Adrenal gland (tissue), 12 donors: ENCODE measurements around the gene MAP7. TPM values are rescaled to one million over a fixed set of nuclear protein-coding genes. Genes with fewer than 3 reads are reported as not detected.

ENCODE experiments used
- DNase-seq, 7 donors: peaks; one replicate each; pipeline ENCODE4 v3.0.0-alpha.2; 2019 to 2020
- H3K27ac ChIP-seq, 5 donors: fragments of 200-600 bp; sonication (generic) in 4 of 5; 1 replicate in 3 of 5; 2 replicates in 2 of 5; pipeline versions ENCODE4 v1.5.1 to v1.8.0; 2016 to 2020; ENCODE audit warnings: mild to moderate bottlenecking in 1 of 5
- H3K27me3 ChIP-seq: fragments of 200-600 bp; 2 replicates; pipeline ENCODE4 v1.8.0; 2021
- H3K36me3 ChIP-seq, 2 donors: fragments of 200-600 bp; replicated peaks in 1 of 2; 1 replicate in 1 of 2; 2 replicates in 1 of 2; pipeline versions ENCODE4 v1.5.1 to v1.8.0; 2018 to 2022
- H3K4me1 ChIP-seq, 2 donors: fragments of 200-600 bp; replicated peaks in 1 of 2; 1 replicate in 1 of 2; 2 replicates in 1 of 2; pipeline versions ENCODE4 v1.5.1 to v1.8.0; 2018 to 2021
- H3K4me3 ChIP-seq, 4 donors: fragments of 200-600 bp; sonication (generic) in 3 of 4; one replicate each; pipeline ENCODE4 v1.5.1; 2016 to 2018
- H3K9me3 ChIP-seq, 3 donors: fragments of 200-600 bp; sonication (generic) in 1 of 3; replicated peaks in 1 of 3; 1 replicate in 2 of 3; 2 replicates in 1 of 3; pipeline versions ENCODE4 v1.5.1 to v1.8.0; 2016 to 2021
- CTCF ChIP-seq, 6 experiments: fragments of 450-650 bp in 4 of 6; fragments of 200-600 bp in 2 of 6; sonication (generic) in 1 of 6; IDR thresholded peaks; 1 replicate in 5 of 6; 2 replicates in 1 of 6; pipeline versions ENCODE4 v1.5.1 to v1.8.0; 2016 to 2021; ENCODE audit warnings: antibody characterized with exemption in 6 of 6, mild to moderate bottlenecking in 2 of 6, moderate library complexity in 1 of 6
- POLR2A ChIP-seq, 2 donors: fragments of 450-650 bp; IDR thresholded peaks; one replicate each; pipeline ENCODE4 v1.6.1; 2017; ENCODE audit warnings: antibody characterized with exemption in 2 of 2, mild to moderate bottlenecking in 2 of 2, moderate library complexity in 1 of 2
- WGBS, 4 donors: extraction: QIAGEN DNeasy Blood & Tissue Kit in 2 of 4; methylation state at CpG; one replicate each; pipeline versions ENCODE4 v1.1.5 to v1.1.7; 2013 to 2017; 5-methylcytosine and 5-hydroxymethylcytosine counted together
- intact Hi-C, 2 donors: fragments of 100-400 bp; cut with DNase I; formaldehyde crosslinking; loops; one replicate each; pipeline versions ENCODE4 v1.14.1 to v1.15.0; 2022 to 2023
- polyA plus RNA-seq, 3 donors: library from polyadenylated mRNA; stranded (reverse); fragments of 200-250 nt in 2 of 3; fragments of 350-450 nt in 1 of 3; fragmentation: Illumina TruSeq in 1 of 3; extraction: RNeasy Lipid Tissue Mini Kit (QIAGEN cat#74804) in 1 of 3; gene quantifications; one replicate each; pipeline ENCODE4 v1.2.3, GENCODE V29; 2013 to 2014
- total RNA-seq, 9 donors: library from RNA; depleted of rRNA in 4 of 9; stranded (reverse); fragments of >200 nt in 4 of 9; fragments of 120-200 nt in 1 of 9; fragmentation: NEBNext Ultra II Directional in 1 of 9; extraction: Animal tissue kit (Norgen Biotek cat#: 25700) in 1 of 9; gene quantifications; one replicate each; pipeline versions ENCODE4 v1.1.0 to v1.2.4, GENCODE V29; 2013 to 2023
- donor health status: healthy with polysubstance abuse.
- donor health status: Bipolar disorder and iron deficiency.
- donor health status: DM: yes; HTN: yes; CAD: no.
- donor health status: DM: no; HTN: no; CAD: no.
- donor health status: DM: no; HTN: no; CAD: no.
- donor health status: DM: yes; HTN: yes; CAD: no.

The MAP7 gene
- total and polyA plus RNA-seq, 12 donors = 4.7 to 31.6 (median 11.3) TPM

GRCh38 chr6:136502786-136503185, 47.4 kb downstream of the MAP7 start:
- no peak for DNase-seq
- intact Hi-C loops = no loop called here
- H3K27me3 ChIP-seq = no peaks in the 10 kb centered on the region
- H3K27ac ChIP-seq = no peak overlapping the region
- no peak for TF ChIP-seq CTCF (IDR thresholded peaks at IDR 0.05)
- TF ChIP-seq POLR2A (IDR thresholded peaks at IDR 0.05) = no peak
- H3K9me3 ChIP-seq = no peaks in the 10 kb centered on the region
- H3K36me3 ChIP-seq = no peaks in the 10 kb centered on the region
- no peak overlapping the region for H3K4me3 ChIP-seq
- H3K4me1 ChIP-seq = peaks cover 0 to 6% of the 10 kb centered on the region in 2 donors

- Histone ChIP-seq H3K4me3 (no peak overlapping the region), H3K36me3 (no peaks in the 10 kb centered on the region), H3K27ac (no peak overlapping the region), H3K9me3 (no peaks in the 10 kb centered on the region), H3K4me1 (peaks cover 0 to 6% of the 10 kb centered on the region in 2 donors), H3K27me3 (no peaks in the 10 kb centered on the region)
- intact Hi-C loops = no loop called here
- WGBS, 4 donors = 68 to 91% (median 81%) methylated on average over 2 of the region's 2 CpGs
- no peak for DNase-seq
- no peak for TF ChIP-seq POLR2A (IDR thresholded peaks at IDR 0.05)
- no peak for TF ChIP-seq CTCF (IDR thresholded peaks at IDR 0.05)
These were observed 48.7 kb downstream of the MAP7 start for GRCh38 chr6:136501514-136501913.

DNA sequence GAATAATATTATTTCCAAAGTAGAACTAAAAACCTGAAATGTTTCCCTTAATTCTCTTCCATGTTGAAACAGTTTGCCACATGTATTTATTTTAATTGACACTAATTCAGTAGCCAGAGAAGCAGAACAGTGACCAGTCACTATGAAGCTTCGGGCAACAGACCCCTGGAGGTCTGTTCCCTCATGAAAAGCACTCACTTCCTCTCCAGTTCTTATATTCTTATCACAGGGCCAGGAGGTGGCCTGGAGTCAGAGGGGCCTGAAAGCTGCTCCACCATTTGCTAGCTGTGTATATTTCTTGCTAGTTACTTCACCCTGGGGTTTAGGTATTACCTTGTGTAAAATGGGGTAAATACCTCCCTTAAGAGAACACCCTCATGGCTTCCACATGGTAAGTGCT, 49.1 kb downstream of the MAP7 start:
- H3K27ac ChIP-seq = no peak overlapping the region
- DNase-seq = no peak
- H3K4me3 ChIP-seq = no peak overlapping the region
- H3K9me3 ChIP-seq = no peaks in the 10 kb centered on the region
- H3K4me1 ChIP-seq = peaks cover 0 to 6% of the 10 kb centered on the region in 2 donors
- TF ChIP-seq CTCF (IDR thresholded peaks at IDR 0.05) (no peak), POLR2A (IDR thresholded peaks at IDR 0.05) (no peak)
- no peaks in the 10 kb centered on the region for H3K27me3 ChIP-seq
- no peaks in the 10 kb centered on the region for H3K36me3 ChIP-seq
- WGBS, 4 donors = 59 to 87% (median 77%) methylated on average over 1 of the region's 1 CpG
- intact Hi-C loops = no loop called here

GRCh38 chr6:136500414-136500813, 49.8 kb downstream of the MAP7 start:
- Histone ChIP-seq H3K9me3 (no peaks in the 10 kb centered on the region), H3K4me3 (no peak overlapping the region), H3K4me1 (peaks cover 0 to 6% of the 10 kb centered on the region in 2 donors), H3K27ac (no peak overlapping the region), H3K36me3 (no peaks in the 10 kb centered on the region), H3K27me3 (no peaks in the 10 kb centered on the region)
- no peak for DNase-seq
- 89 to 93% (median 91%) methylated on average over 5 of the region's 5 CpGs for WGBS, 4 donors
- intact Hi-C loops = no loop called here
- TF ChIP-seq POLR2A (IDR thresholded peaks at IDR 0.05) = no peak
- TF ChIP-seq CTCF (IDR thresholded peaks at IDR 0.05) = no peak
